GM18873 (cell line): ENCODE data around the gene KCNF1.

ENCODE experiments used
- ATAC-seq: cut with Tn5 transposase; IDR thresholded peaks from one replicate; pipeline ENCODE4 v1.9.1; 2021; ENCODE audit warnings: mild to moderate bottlenecking, moderate library complexity, moderate number of reproducible peaks; ENCODE audit not compliant: unreplicated experiment, low FRiP score

Gene KCNF1

GRCh38 chr2:10960606-10961489, 49.1 kb downstream of the KCNF1 start:
- ATAC-seq: no peak

GRCh38 chr2:10961490-10961875, 49.7 kb downstream of the KCNF1 start:
- ATAC-seq: no peak

GRCh38 chr2:10962004-10962403, 50.3 kb downstream of the KCNF1 start:
- ATAC-seq: no peak

GRCh38 chr2:10963155-10963554, 51.4 kb downstream of the KCNF1 start:
- ATAC-seq: no peak
